AG09309 (cell line): ENCODE data around the gene STK39.
"Not testable (repeated sequence)": the region's sequence is repeated elsewhere in the genome, so short reads cannot be mapped to it uniquely, and the experiment has no call there.

ENCODE experiments used
- DNase-seq: peaks from one replicate; pipeline ENCODE4 v3.0.0-alpha.2; 2010; ENCODE audit warnings: low read depth
- H3K4me3 ChIP-seq: 2 replicates; pipeline ENCODE4 v1.5.1; 2011; ENCODE audit warnings: mild to moderate bottlenecking, low read depth, low read length, moderate library complexity; ENCODE audit not compliant: control insufficient read depth
- TF ChIP-seq, protein P1 (sequence below): IDR thresholded peaks from 2 replicates; pipeline ENCODE4 v1.5.1; 2011; ENCODE audit warnings: mild to moderate bottlenecking, low read depth, low read length, inconsistent platforms; ENCODE audit not compliant: insufficient read depth, control insufficient read depth; ENCODE audit errors: missing control alignments

Gene STK39

DNA sequence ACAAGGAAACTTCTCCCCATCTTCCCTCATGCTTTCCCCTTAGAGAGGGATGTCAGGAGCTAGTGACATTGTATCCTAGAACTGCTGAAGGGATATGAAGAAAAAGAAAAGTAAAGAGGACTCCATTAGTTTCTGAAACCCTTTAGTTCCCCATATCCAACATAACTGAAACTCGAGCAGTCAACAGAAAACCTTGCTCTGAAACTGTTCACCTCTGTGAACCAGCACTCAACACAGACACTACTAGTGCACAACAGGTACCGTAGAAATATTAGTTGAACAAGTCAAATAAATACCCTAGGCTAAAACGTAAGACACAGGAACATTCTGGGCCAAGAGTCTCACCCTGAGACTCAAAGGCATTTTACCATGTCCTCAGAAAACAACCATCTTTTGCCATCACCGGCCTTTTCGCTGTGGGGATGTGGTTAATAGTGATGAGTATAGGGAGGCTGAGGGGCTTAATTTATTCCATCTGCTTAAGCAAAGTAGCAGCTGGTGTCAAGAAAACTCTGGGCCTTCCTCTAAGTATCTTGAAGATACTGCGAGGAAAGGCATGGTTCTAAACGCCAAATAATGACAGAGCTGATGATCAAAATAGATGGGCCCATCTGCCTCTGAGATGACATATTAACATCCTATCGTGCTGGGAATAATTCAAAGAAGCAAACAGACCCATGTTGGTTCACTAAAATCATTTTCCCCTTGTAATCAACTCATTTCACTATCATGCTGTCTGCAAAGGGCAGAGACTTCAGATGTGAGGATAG, 156.8 kb downstream of the STK39 start:
- DNase-seq = no peak
- TF ChIP-seq, protein P1, sequence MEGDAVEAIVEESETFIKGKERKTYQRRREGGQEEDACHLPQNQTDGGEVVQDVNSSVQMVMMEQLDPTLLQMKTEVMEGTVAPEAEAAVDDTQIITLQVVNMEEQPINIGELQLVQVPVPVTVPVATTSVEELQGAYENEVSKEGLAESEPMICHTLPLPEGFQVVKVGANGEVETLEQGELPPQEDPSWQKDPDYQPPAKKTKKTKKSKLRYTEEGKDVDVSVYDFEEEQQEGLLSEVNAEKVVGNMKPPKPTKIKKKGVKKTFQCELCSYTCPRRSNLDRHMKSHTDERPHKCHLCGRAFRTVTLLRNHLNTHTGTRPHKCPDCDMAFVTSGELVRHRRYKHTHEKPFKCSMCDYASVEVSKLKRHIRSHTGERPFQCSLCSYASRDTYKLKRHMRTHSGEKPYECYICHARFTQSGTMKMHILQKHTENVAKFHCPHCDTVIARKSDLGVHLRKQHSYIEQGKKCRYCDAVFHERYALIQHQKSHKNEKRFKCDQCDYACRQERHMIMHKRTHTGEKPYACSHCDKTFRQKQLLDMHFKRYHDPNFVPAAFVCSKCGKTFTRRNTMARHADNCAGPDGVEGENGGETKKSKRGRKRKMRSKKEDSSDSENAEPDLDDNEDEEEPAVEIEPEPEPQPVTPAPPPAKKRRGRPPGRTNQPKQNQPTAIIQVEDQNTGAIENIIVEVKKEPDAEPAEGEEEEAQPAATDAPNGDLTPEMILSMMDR = no peak
- H3K4me3 ChIP-seq = no peak overlapping the region

DNA sequence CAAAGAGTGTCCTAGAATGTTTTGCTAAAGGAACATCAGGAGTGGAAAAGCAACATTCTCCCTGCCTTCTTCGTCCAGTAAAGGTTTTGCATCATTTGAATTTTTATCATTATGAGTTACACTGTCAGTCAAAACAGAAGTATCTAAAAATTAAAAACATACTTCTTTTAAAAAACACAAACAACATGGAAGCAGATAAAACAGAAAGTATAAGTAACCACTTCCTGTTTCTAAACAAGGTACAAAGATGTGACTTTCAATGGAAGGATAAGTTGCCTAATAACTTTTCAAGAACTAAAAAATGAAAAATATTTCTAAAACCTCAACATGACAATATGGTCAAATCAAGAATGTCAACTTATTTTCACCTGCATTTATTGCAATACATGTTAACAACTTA, 158.2 kb downstream of the STK39 start:
- no peak for DNase-seq
- no peak overlapping the region for H3K4me3 ChIP-seq
- TF ChIP-seq, protein P1 = no peak

DNA sequence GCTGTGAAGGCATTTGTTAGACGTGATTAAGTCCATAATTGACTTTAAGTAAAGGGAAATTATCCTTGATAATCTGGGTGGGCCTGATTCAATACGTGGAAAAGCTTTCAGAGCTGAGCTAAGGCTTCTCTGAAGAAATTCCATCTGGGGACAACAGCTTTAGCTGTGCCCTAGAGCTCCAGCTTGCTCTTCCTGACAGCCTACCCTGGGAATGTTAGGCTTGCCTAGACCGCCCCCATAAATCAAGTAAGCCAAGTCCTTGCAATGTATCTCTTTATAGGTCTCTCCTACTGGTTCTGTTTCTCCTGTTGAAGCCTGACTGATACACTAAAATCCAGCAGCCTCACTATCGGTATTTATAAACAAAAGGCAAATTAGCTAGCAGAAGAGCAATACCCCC, 160.0 kb downstream of the STK39 start:
- no peak overlapping the region for H3K4me3 ChIP-seq
- TF ChIP-seq, protein P1 = no peak
- DNase-seq = no peak

DNA sequence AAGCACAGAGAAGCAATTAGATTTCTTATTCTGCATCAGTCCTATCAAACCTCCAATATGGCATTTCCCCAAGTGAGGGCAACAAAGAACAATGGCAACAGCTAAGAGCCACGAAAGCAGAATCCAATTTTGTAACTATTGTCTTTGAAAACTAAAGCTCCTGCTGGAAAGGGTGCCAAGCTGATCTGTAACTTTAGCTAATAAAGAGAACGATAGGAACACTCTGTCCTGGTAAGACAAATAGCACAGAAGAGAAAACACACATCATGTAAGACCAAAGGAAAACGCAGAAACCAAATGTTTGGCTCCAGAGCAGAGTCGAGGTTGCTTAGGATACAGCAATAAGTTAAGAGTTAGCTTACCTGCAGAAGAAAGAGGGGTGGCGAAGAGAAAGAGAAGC, 160.5 kb downstream of the STK39 start:
- no peak for DNase-seq
- no peak overlapping the region for H3K4me3 ChIP-seq
- TF ChIP-seq, protein P1 = no peak

DNA sequence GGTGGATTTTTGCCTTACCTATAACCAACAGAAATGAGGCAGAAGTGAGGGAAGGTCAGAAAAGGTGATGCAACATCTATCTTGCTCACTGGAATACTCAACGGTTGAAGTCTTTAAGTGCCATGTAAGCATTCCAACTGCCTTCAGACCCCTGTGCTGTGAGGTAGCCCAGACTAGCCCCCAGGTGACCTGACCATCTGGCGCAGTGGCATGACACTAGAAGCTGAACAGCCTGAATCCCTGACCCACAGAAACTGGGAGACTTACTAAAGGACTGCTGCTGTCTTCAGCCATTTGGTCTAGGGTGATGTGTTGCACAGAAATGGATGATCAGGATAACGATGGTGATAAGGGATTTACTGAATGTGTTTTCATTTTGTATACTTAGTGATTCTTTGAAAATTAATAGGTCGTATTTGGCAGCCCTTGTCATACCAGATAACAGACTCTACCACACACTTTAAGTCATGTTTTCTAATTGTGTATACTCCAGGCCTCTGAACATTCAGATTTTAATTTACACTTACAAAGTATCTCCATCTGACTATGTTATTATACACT, 161.5 kb downstream of the STK39 start:
- no peak overlapping the region for H3K4me3 ChIP-seq
- TF ChIP-seq, protein P1 = no peak
- DNase-seq = no peak

DNA sequence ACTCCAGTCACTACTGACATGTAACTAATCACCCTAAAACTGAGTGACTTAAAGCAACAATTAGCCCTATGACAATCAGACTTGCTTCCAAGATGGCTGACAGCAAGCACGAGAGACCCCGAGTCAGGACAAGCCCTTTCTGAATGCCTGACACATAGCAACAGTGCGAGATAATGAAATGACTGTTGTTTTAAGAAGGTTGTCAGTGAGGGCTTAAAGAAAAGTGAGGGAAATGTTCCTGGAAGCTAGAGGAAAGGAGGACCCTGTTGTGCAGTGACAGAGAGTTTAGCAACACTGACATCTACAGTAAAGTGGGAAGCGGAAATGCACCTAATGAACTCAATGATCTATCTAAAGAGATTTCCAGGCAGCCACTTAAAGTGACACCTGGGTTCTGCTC, 163.1 kb downstream of the STK39 start:
- no peak for DNase-seq
- H3K4me3 ChIP-seq = no peak overlapping the region
- TF ChIP-seq, protein P1 = no peak

DNA sequence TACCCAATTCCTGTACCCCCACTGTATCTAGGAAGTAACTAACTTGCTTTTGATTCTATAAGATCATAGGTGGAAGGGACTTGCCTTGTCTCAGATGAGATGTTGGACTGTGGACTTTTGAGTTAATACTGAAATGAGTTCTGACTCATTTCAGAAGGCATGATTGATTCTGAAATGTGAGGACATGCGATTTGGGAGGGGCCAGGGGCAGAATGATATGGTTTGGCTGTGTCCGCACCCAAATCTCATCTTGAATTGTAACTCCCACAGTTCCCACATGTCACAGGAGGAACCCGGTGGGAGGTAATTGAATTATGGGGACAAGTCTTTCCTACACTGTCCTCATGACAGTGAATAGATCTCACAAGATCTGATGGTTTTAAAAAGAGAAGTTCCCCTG, 165.9 kb downstream of the STK39 start:
- not testable (repeated sequence) for DNase-seq, H3K4me3 ChIP-seq
